ENCODE results near the gene TMC1. TPM values are rescaled to one million over a fixed set of nuclear protein-coding genes. Genes with fewer than 3 reads are reported as not detected.
A peak's percentile ranks its signal among the peaks of the same experiment; 100 is the strongest.
"Not testable (repeated sequence)": the region's sequence is repeated elsewhere in the genome, so short reads cannot be mapped to it uniquely, and the experiment has no call there.

TMC1 gene
- total RNA-seq, 3 donors from 2014 or later = under 0.01 to 0.16 TPM; not detected in 1

GRCh38 chr9:72856972-72857623 is 335.7 kb downstream of the TMC1 start:
- no peak for TF ChIP-seq POLR2A (IDR thresholded peaks at IDR 0.05)
- TF ChIP-seq CTCF (IDR thresholded peaks at IDR 0.05) = peak; percentile 43 to 61 (median 56)
- no peak for TF ChIP-seq POLR2AphosphoS5 (IDR thresholded peaks at IDR 0.05)
- Histone ChIP-seq H3K4me3 (no peak overlapping the region), H3K27ac (no peak overlapping the region), H3K36me3 (no peaks in the 10 kb centered on the region), H3K4me1 (no peaks in the 10 kb centered on the region), H3K27me3 (no peaks in the 10 kb centered on the region), H3K9me3 (no peaks in the 10 kb centered on the region)
- DNase-seq (ENCODE audit: low spot score in 2 of 2) = no peak
- intact Hi-C loops (cut with DNase I; ENCODE audit: low total_unique reads) = no loop called here

GRCh38 chr9:72857624-72857996 is 336.2 kb downstream of the TMC1 start:
- DNase-seq (ENCODE audit: low spot score in 2 of 2) = no peak
- Histone ChIP-seq H3K27me3 (no peaks in the 10 kb centered on the region), H3K27ac (no peak overlapping the region), H3K36me3 (no peaks in the 10 kb centered on the region), H3K4me3 (no peak overlapping the region), H3K4me1 (no peaks in the 10 kb centered on the region), H3K9me3 (no peaks in the 10 kb centered on the region)
- no peak for TF ChIP-seq POLR2A (IDR thresholded peaks at IDR 0.05)
- TF ChIP-seq CTCF (IDR thresholded peaks at IDR 0.05) = no peak
- no peak for TF ChIP-seq POLR2AphosphoS5 (IDR thresholded peaks at IDR 0.05)
- intact Hi-C loops (cut with DNase I; ENCODE audit: low total_unique reads) = no loop called here

GRCh38 chr9:72858089-72858912 is 336.9 kb downstream of the TMC1 start:
- TF ChIP-seq CTCF (IDR thresholded peaks at IDR 0.05) (no peak), POLR2AphosphoS5 (IDR thresholded peaks at IDR 0.05) (no peak), POLR2A (IDR thresholded peaks at IDR 0.05) (no peak)
- Histone ChIP-seq H3K27me3 (no peaks in the 10 kb centered on the region), H3K4me1 (no peaks in the 10 kb centered on the region), H3K27ac (no peak overlapping the region), H3K36me3 (no peaks in the 10 kb centered on the region), H3K4me3 (no peak overlapping the region), H3K9me3 (no peaks in the 10 kb centered on the region)
- no peak for DNase-seq (ENCODE audit: low spot score in 2 of 2)
- intact Hi-C loops (cut with DNase I; ENCODE audit: low total_unique reads) = no loop called here

GRCh38 chr9:72862788-72863187 is 341.4 kb downstream of the TMC1 start:
- intact Hi-C loops (cut with DNase I; ENCODE audit: low total_unique reads) = not testable (repeated sequence)

GRCh38 chr9:72863456-72864094 is 342.2 kb downstream of the TMC1 start:
- no peak for TF ChIP-seq CTCF (IDR thresholded peaks at IDR 0.05)
- TF ChIP-seq POLR2AphosphoS5 (IDR thresholded peaks at IDR 0.05) = no peak
- TF ChIP-seq POLR2A (IDR thresholded peaks at IDR 0.05) = no peak
- DNase-seq (ENCODE audit: low spot score in 2 of 2) = no peak
- Histone ChIP-seq H3K27ac (no peak overlapping the region), H3K36me3 (no peaks in the 10 kb centered on the region), H3K4me1 (no peaks in the 10 kb centered on the region), H3K27me3 (no peaks in the 10 kb centered on the region), H3K4me3 (no peak overlapping the region), H3K9me3 (no peaks in the 10 kb centered on the region)
- intact Hi-C loops (cut with DNase I; ENCODE audit: low total_unique reads) = no loop called here

More at GRCh38 chr9:72862788-72863187, 341.4 kb downstream of the TMC1 start:
- not testable (repeated sequence) for H3K27ac ChIP-seq; H3K4me1 ChIP-seq; DNase-seq (ENCODE audit: low spot score in 2 of 2); H3K27me3 ChIP-seq; H3K9me3 ChIP-seq; H3K36me3 ChIP-seq; H3K4me3 ChIP-seq

Measured in breast epithelium (tissue), 4 donors.